GF-D8 (cell line): ENCODE data around the gene TKT.

Experiments used
- DNase-seq: peaks from one replicate; lab custom pipeline; 2025; lab: John Stamatoyannopoulos, UW

The TKT gene

GRCh38 chr3:53195602-53196574, 59.9 kb downstream of the TKT start:
- no peak for DNase-seq

GRCh38 chr3:53195066-53195450, 60.8 kb downstream of the TKT start:
- DNase-seq, result no peak

GRCh38 chr3:53194210-53195065, 61.4 kb downstream of the TKT start:
- no peak for DNase-seq

GRCh38 chr3:53193466-53194209, 62.2 kb downstream of the TKT start:
- no peak for DNase-seq

- DNase-seq, result no peak
These were observed 63.2 kb downstream of the TKT start for GRCh38 chr3:53192608-53193007.

- DNase-seq, result no peak
These were observed 63.9 kb downstream of the TKT start for GRCh38 chr3:53191836-53192480.

- DNase-seq, result no peak
These were observed 65.2 kb downstream of the TKT start for GRCh38 chr3:53190659-53191058.

GRCh38 chr3:53189276-53189675, 66.5 kb downstream of the TKT start:
- DNase-seq, result no peak

GRCh38 chr3:53188720-53189119, 67.1 kb downstream of the TKT start:
- no peak for DNase-seq

- no peak for DNase-seq
These were observed 67.6 kb downstream of the TKT start for GRCh38 chr3:53188136-53188685.

GRCh38 chr3:53187430-53187829, 68.4 kb downstream of the TKT start:
- no peak for DNase-seq

- DNase-seq, result no peak
These were observed 69.1 kb downstream of the TKT start for GRCh38 chr3:53186726-53187125.

GRCh38 chr3:53185761-53186465, 69.9 kb downstream of the TKT start:
- DNase-seq, result no peak

GRCh38 chr3:53184701-53185100, 71.1 kb downstream of the TKT start:
- DNase-seq, result no peak

- no peak for DNase-seq
These were observed 72.3 kb downstream of the TKT start for GRCh38 chr3:53183514-53183913.

GRCh38 chr3:53182764-53183355, 73.0 kb downstream of the TKT start:
- DNase-seq, result no peak

GRCh38 chr3:53181528-53181927, 74.3 kb downstream of the TKT start:
- DNase-seq, result no peak

- no peak for DNase-seq
These were observed 74.8 kb downstream of the TKT start for GRCh38 chr3:53181024-53181371.

GRCh38 chr3:53180305-53181023, 75.4 kb downstream of the TKT start:
- no peak for DNase-seq

GRCh38 chr3:53179580-53179979, 76.2 kb downstream of the TKT start:
- no peak for DNase-seq
